HG02938 (cell line): Measurements from ENCODE around the gene DIAPH2.

Experiments used
- ATAC-seq: cut with Tn5 transposase; IDR thresholded peaks from one replicate; pipeline ENCODE4 v1.9.1; 2021; ENCODE audit warnings: mild to moderate bottlenecking, moderate library complexity; ENCODE audit not compliant: unreplicated experiment

The DIAPH2 gene

DNA sequence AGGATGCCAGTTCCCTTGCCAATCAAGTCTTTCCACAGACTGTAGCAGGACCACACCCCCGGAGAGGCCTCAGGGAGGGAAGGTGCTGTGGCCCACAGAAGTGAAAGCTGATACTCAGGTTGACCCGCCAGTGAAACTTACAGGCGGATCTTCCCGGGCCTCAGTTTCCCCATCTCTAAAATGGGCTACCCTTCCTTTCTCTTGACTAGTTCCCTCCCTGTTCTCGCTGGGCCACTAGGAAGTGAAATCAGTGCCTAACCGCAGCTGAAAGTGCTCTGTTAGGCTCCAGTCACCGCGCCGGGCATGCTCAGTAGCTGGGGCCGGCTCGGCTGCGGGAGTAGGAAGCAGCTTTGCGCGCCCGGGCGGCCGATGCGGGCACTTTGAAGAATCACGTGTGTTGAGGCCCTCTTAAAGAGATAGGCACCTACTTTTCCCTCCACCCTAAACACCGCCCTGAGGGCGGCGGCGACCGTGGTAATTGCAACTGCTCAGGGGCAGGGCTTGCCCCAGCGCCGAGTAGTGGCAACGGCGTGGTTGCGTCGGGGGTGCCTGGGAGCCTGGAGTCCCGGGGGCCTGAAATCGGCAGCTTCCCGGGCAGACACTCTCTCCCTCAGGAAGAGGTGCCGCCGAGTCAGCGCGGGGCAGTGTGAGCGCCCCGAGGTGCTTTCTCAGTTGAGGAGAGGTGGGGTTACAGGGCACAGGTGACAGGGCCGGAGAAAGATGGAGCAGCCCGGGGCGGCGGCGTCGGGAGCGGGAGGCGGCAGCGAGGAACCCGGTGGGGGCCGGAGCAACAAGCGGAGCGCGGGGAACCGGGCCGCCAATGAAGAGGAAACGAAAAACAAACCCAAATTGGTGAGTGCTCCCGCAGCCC is at the start of gene DIAPH2:
DIAPH2 (plus strand) TSS at position 504 of the 871 bp plus-strand sequence.
- peak; percentile 85 for ATAC-seq

DNA sequence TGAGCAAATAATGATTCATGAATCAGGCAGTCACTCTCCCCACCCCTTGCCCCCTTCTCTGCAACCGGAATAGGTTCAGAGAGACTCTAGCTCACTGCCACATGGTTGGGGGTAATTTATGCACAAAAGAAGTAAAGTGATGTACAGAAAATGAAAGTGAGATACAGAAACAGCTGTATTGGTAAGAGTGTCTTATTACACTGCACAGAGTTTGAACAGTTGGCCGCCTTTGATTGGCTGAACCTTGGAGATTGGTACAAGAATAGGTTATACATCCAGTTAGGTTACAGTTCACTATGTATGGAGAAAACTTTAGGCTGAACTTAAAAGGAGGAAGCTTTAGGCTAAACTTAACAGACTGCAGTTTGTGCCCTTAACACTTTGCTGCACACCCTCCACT is 34.6 kb upstream of the DIAPH2 start:
- no peak for ATAC-seq

- no peak for ATAC-seq
These were observed 28.6 kb upstream of the DIAPH2 start for GRCh38 chrX:96655947-96656623.

- ATAC-seq = no peak
These were observed 2.1 kb upstream of the DIAPH2 start for GRCh38 chrX:96682516-96682915.

DNA sequence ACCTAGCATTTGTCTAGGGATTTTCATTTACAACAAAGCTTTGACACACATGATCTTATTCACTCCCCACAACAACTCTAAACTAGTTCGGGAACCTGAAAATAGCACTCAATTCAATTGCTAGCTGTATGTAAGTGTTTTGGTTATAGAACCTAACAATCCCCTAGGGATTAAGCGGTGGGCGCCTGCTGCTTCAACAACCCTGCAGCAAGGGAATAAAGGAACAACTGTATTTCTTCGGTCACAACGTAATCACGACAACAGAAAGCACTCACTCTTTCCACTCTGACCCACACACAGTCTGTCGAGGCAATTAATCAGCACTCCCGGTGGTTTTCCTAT is 674 bp upstream of the DIAPH2 start:
- ATAC-seq = no peak

GRCh38 chrX:96685210-96686099 is 813 bp downstream of the DIAPH2 start:
- ATAC-seq = peak; percentile 20

DNA sequence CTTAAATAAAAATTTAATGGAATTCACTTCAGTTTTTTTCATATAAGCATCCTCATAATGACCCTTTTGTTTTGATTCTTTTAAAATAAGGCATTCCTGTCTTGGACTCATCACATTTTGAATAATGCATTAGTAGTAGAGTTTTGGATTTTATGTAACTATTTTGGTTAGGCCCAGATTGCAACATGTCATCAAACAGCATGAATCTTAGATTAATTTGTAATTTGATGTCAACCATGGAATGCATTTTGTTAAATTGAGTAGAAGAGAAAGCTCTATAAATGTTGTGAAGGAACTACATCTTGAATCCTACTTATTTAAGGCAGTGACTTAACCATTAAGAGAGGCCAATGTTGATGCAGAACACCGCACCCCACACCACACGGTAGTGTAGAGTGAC is 3.1 kb downstream of the DIAPH2 start:
- no peak for ATAC-seq

GRCh38 chrX:96688789-96689188 is 4.1 kb downstream of the DIAPH2 start:
- ATAC-seq = no peak

DNA sequence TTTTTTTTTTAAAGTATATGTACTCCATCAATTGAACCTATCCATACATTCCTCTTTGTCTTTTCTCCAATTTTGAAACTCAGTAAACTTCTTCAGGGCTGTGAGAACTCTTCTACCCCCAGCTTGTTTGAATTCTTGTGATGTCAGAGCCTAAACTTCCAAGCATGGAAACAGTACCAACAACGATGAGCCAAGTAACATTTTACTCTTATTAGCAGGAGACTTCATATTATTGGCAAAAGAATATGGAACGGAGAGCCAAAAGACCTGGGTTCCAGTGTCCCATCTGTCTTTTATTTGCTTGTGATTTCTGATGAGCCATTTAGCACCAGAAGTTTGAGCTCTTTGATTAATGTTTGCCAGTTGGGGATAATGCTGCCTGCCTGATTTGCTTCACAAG is 5.3 kb downstream of the DIAPH2 start:
- ATAC-seq = no peak

GRCh38 chrX:96692454-96692853 is 7.8 kb downstream of the DIAPH2 start:
- no peak for ATAC-seq

DNA sequence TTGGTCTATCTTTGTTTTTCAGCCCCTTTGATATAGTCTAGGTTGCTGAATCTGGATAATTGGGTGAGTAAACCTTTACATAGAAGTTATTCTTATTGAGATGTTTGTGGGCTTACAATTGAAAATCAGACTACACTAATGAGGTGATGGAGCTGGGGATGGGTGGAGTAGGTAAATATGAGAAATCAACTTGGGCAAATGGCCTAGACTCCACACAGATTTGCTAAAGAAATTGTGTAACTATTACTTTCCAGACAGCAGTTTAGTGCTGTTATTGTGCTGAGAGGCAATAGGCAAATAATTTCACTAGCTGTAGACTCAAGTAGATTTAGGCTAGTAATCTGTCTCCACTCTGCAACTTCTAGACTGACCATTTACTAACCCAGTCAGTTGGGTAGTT is 8.2 kb downstream of the DIAPH2 start:
- no peak for ATAC-seq

DNA sequence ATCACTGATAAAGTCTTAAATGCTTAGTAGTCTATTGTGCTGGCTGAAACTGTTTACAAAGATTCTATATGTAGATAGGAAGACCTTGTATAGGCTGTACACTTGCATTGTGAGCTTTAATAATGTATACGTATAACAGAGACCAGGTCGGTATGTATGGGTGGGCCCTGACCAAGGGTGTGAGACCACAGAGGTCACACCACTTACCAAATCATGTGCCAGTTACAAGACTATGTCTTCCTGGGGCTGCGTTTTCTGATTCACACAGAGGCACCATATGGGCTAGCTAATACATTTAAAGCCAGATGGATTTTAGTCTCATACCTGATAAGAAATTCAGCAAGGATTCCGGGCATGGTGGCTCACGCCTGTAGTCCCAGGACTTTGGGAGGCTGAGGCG is 8.8 kb downstream of the DIAPH2 start:
- ATAC-seq = no peak

DNA sequence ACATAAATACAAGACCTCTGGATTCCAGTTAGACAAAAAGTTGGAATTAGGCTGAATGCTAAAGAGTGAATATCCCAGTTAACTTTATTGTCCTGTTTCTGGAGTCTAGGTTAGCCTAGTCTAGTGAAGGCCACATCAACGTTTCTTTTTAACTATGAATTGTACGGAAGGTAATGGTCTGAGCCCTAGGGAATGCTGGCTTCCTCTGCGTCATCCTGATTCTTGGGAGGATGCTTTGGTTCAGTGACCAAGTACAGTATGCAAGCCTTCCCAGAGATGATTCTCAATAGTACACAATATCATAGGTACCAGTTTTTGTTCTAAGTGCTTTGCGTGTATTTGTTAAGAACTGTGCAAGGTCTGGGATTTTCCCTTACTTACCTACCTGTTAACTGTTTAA is 11.8 kb downstream of the DIAPH2 start:
- no peak for ATAC-seq

GRCh38 chrX:96700625-96701024 is 16.0 kb downstream of the DIAPH2 start:
- no peak for ATAC-seq

- no peak for ATAC-seq
These were observed 18.7 kb downstream of the DIAPH2 start for GRCh38 chrX:96703379-96703778.

GRCh38 chrX:96703816-96704215 is 19.2 kb downstream of the DIAPH2 start:
- ATAC-seq = no peak

DNA sequence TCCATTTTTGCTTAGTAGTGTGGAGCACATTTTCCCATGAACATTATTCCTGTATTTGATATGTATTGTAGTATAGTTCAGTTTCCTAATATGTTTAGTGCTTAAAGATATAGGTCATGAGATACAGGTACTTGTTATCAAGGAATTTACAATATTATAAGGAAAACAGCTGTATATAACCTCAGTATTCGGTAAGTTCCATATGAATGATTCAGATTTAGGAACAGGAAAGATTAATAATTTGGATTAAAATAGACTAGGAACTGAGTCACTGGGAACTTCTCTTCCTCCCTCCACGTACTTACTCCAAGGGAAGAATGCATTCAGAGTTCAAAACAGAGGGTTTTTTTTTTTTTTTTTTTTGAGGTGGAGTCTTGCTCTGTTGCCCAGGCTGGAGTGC is 20.0 kb downstream of the DIAPH2 start:
- no peak for ATAC-seq

DNA sequence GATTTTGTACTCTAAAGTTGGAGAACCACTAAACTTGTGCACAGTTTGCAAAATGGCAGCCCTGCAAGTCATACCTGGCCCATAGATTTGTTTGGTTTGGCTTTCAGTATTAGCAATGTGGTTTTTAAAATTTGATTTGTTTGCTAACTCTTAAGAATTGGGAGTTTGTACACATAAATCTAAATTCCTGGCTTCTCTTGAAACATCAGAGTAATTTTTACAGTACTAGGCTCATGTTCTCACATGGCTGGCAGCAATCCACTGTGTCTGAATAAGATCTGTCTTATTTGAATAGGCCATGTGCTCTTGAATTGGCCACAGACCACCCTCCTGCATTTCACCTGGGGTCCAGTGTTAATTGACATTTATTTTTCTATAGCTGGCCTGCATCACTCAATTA is 21.3 kb downstream of the DIAPH2 start:
- ATAC-seq = no peak

- no peak for ATAC-seq
These were observed 23.2 kb downstream of the DIAPH2 start for GRCh38 chrX:96707804-96708203.

- no peak for ATAC-seq
These were observed 25.4 kb downstream of the DIAPH2 start for GRCh38 chrX:96710031-96710430.

- ATAC-seq = no peak
These were observed 28.7 kb downstream of the DIAPH2 start for GRCh38 chrX:96713303-96713702.
